CD4-positive, alpha-beta memory T cell (primary cell): ENCODE measurements around the gene A3GALT2. TPM values are rescaled to one million over a fixed set of nuclear protein-coding genes. Genes with fewer than 3 reads are reported as not detected.

Source experiments
- CTCF ChIA-PET: fragments of 350-600 bp; sonication (Branson Sonifier 250); formaldehyde crosslinking; loops from one replicate; lab custom pipeline; 2021; ENCODE audit warnings: inconsistent platforms; ENCODE audit not compliant: partially characterized antibody; lab: Charles Lee
- POLR2A ChIA-PET: fragments of 350-600 bp; sonication (Branson Sonifier 250); formaldehyde crosslinking; loops from one replicate; lab custom pipeline; 2021; ENCODE audit not compliant: partially characterized antibody; lab: Charles Lee
- DNase-seq, 5 donors: peaks; one replicate each; pipeline versions ENCODE4 v3.0.0 to v3.0.0-alpha.2; 2020 to 2022; ENCODE audit warnings: mixed read lengths in 1 of 5
- H3K27ac ChIP-seq: one replicate; pipeline ENCODE4 v1.7.0; 2013; ENCODE audit warnings: low read depth, low read length
- H3K27me3 ChIP-seq: 2 replicates; pipeline ENCODE4 v1.7.0; 2013; ENCODE audit warnings: mild to moderate bottlenecking, low read length, moderate library complexity; ENCODE audit not compliant: insufficient read depth
- H3K36me3 ChIP-seq: 2 replicates; pipeline ENCODE4 v1.7.0; 2013; ENCODE audit warnings: mild to moderate bottlenecking, low read length, moderate library complexity; ENCODE audit not compliant: insufficient read depth
- H3K4me1 ChIP-seq: 2 replicates; pipeline ENCODE4 v1.7.0; 2013; ENCODE audit warnings: mild to moderate bottlenecking, low read length, moderate library complexity; ENCODE audit not compliant: insufficient read depth
- H3K4me3 ChIP-seq, 2 donors: one replicate each; pipeline ENCODE4 v1.7.0; 2013; ENCODE audit warnings: low read length in 2 of 2, mild to moderate bottlenecking in 1 of 2
- H3K9me3 ChIP-seq, 2 donors: one replicate each; pipeline ENCODE4 v1.7.0; 2013; ENCODE audit warnings: low read length in 2 of 2, control low read depth in 1 of 2; ENCODE audit not compliant: control insufficient read depth in 1 of 2
- H3K27ac Mint-ChIP-seq, 7 donors: one replicate each; pipeline ENCODE4 v1.8.0; 2020 to 2021; ENCODE audit warnings: mixed read lengths in 7 of 7, mild to moderate bottlenecking in 6 of 7, inconsistent platforms in 3 of 7, moderate library complexity in 3 of 7
- H3K27me3 Mint-ChIP-seq, 2 donors: one replicate each; pipeline ENCODE4 v1.8.0; 2020 to 2021; ENCODE audit warnings: mixed read lengths in 2 of 2
- H3K36me3 Mint-ChIP-seq, 2 donors: one replicate each; pipeline ENCODE4 v1.8.0; 2020 to 2021; ENCODE audit warnings: mixed read lengths in 2 of 2, inconsistent platforms in 1 of 2, mild to moderate bottlenecking in 1 of 2
- H3K4me1 Mint-ChIP-seq, 4 donors: one replicate each; pipeline ENCODE4 v1.8.0; 2020 to 2021; ENCODE audit warnings: mixed read lengths in 4 of 4, mild to moderate bottlenecking in 1 of 4
- H3K4me3 Mint-ChIP-seq, 8 donors: one replicate each; pipeline ENCODE4 v1.8.0; 2020 to 2021; ENCODE audit warnings: mixed read lengths in 8 of 8, mild to moderate bottlenecking in 7 of 8, moderate library complexity in 6 of 8, inconsistent platforms in 3 of 8
- H3K9me3 Mint-ChIP-seq, 8 donors: one replicate each; pipeline ENCODE4 v1.8.0; 2020 to 2021; ENCODE audit warnings: mixed read lengths in 8 of 8, mild to moderate bottlenecking in 5 of 8, inconsistent platforms in 3 of 8, moderate library complexity in 1 of 8
- intact Hi-C: fragments of 100-400 bp; cut with micrococcal nuclease; formaldehyde crosslinking; loops from one replicate; pipeline ENCODE4 v1.15.1; 2023
- polyA plus RNA-seq, 2 donors: library from polyadenylated mRNA; unstranded; fragments of 300-500 nt; fragmentation: Illumina TruSeq; gene quantifications; one replicate each; pipeline ENCODE4 v1.2.3, GENCODE V29; 2021
- total RNA-seq, 2 experiments: library from RNA; stranded (reverse); gene quantifications; one replicate each; pipeline ENCODE4 v1.2.3, GENCODE V29; 2021

Gene A3GALT2
- total and polyA plus RNA-seq, 4 experiments from 2014 or later: not detected

DNA sequence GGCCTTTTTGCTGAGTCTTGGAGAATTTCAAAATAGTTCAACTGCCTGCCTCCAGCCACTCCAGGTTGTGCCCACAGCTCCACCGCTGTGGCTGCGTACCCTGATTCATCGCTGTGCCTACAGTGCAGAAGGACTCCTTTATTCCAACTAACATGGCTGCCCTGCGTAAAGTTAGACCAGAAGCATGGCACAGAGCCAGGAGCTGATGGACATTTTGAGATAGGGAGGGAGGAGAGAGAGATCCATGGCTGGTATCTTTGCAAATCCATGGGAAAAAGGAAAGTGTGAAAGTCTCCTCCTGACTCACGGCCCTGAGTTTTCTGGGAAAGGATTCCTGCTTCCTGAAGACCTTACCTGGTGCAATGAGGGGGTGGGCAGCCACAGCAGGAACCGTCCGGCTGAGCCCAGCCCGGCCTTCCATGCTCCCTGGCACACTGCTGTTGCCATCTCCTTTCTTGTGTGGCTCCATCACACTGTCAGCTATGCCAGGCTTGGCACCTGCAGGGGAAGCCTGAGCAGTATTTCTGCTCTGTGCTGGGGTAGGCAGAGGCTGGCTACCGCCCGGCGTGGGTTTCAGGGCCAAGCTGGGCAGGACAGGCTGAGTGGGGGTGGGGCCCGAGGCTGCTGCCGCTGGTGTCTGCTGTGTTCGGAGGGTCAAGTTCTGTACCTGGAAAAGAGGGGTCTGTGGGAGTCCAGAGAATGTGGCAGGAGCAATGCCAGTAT, 46.0 kb upstream of the A3GALT2 start:
- Mint-ChIP-seq H3K4me1 (peaks cover 0 to 5% (median 1%) of the 10 kb centered on the region in 4 donors), H3K4me3 (no peak overlapping the region), H3K27me3 (no peaks in the 10 kb centered on the region), H3K27ac (no peak overlapping the region), H3K9me3 (no peaks in the 10 kb centered on the region), H3K36me3 (no peaks in the 10 kb centered on the region)
- no peaks in the 10 kb centered on the region for H3K9me3 ChIP-seq
- POLR2A ChIA-PET: interaction anchor here (1.2 kb wide), 1 partner anchor 71 kb away, joined by 3 read pairs; no protein-coding TSS in a partner anchor
- H3K27ac ChIP-seq: no peak overlapping the region
- intact Hi-C loops: loop anchor here (1.0 to 10.0 kb wide), 5 partner anchors 16 to 432 kb away; no protein-coding TSS in a partner anchor
- DNase-seq: no peak
- no peaks in the 10 kb centered on the region for H3K4me1 ChIP-seq
- H3K4me3 ChIP-seq: no peak overlapping the region
- no peaks in the 10 kb centered on the region for H3K36me3 ChIP-seq
- H3K27me3 ChIP-seq: no peaks in the 10 kb centered on the region
- CTCF ChIA-PET: interaction anchor here (1.0 to 12.1 kb wide), 3 partner anchors 13 to 71 kb away, joined by 3 to 179 read pairs (median 4); no protein-coding TSS in a partner anchor

DNA sequence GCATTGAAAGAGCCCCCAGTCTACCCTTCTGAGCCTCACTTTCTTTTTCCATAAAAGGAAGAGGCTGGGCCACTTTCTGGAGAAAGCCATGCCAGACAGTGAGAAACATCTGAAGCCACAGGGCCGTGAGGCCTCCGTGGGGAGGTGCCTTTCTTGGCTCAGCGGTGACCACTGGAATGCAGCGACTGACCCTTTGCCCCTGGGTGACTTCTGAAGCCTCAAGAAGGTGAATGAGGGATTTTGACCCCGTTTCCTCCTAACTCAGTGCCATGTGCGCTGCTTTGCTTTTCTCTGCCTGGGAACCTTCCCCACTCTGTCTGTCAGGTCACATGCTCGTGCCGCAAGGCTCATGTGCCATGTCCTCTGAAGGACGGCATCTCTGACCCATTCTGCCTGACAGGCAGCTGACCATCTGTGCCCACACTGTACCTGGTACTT, 44.7 kb upstream of the A3GALT2 start:
- Histone ChIP-seq H3K4me3 (no peak overlapping the region), H3K36me3 (no peaks in the 10 kb centered on the region), H3K27ac (no peak overlapping the region), H3K4me1 (no peaks in the 10 kb centered on the region), H3K27me3 (no peaks in the 10 kb centered on the region), H3K9me3 (no peaks in the 10 kb centered on the region)
- no peak for DNase-seq
- Mint-ChIP-seq H3K9me3 (no peaks in the 10 kb centered on the region), H3K4me1 (peaks cover 0 to 5% (median 3%) of the 10 kb centered on the region in 4 donors), H3K27me3 (peaks cover 0 to 1% of the 10 kb centered on the region in 2 donors), H3K27ac (no peak overlapping the region), H3K4me3 (no peak overlapping the region), H3K36me3 (no peaks in the 10 kb centered on the region)
- ChIA-PET CTCF (interaction anchor here (0.7 to 12.1 kb wide), 2 partner anchors 60 to 70 kb away, joined by 3 to 179 read pairs; no protein-coding TSS in a partner anchor), POLR2A (no interaction called here)
- intact Hi-C loops: loop anchor here (5.0 to 10.0 kb wide), 2 partner anchors 253 to 431 kb away; no protein-coding TSS in a partner anchor

DNA sequence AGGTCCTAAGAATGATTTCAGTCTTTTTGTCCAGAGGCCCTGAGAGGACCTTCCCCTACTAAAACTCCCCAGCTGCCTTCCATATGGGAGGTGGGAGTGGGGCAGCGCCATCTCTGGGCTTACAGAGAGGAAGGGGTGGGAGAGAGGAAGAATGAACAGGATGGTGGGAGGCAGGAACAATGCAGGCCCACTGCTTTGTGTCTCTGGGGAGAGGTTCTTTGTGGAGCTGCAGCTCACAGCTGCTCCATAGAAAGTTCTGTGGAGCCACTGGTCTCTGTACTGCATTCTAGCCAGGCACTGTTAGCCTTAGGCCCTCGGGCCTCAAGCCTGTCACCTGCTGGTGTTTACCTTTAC, 43.6 kb upstream of the A3GALT2 start:
- Histone ChIP-seq H3K27me3 (no peaks in the 10 kb centered on the region), H3K36me3 (no peaks in the 10 kb centered on the region), H3K9me3 (no peaks in the 10 kb centered on the region), H3K27ac (no peak overlapping the region), H3K4me3 (no peak overlapping the region), H3K4me1 (no peaks in the 10 kb centered on the region)
- ChIA-PET POLR2A (no interaction called here), CTCF (interaction anchor here (0.7 to 12.1 kb wide), 2 partner anchors 9 to 69 kb away, joined by 3 to 179 read pairs; no protein-coding TSS in a partner anchor)
- peak overlapping the region in 1 of 7 donors; percentile 80 for H3K27ac Mint-ChIP-seq
- H3K27me3 Mint-ChIP-seq: peaks cover 0 to 1% of the 10 kb centered on the region in 2 donors
- no peaks in the 10 kb centered on the region for H3K36me3 Mint-ChIP-seq
- H3K4me3 Mint-ChIP-seq: no peak overlapping the region
- peaks cover 0 to 5% (median 3%) of the 10 kb centered on the region in 4 donors for H3K4me1 Mint-ChIP-seq
- intact Hi-C loops: loop anchor here (10.0 kb wide), 1 partner anchor 430 kb away; no protein-coding TSS in a partner anchor
- H3K9me3 Mint-ChIP-seq: no peaks in the 10 kb centered on the region
- DNase-seq: no peak

DNA sequence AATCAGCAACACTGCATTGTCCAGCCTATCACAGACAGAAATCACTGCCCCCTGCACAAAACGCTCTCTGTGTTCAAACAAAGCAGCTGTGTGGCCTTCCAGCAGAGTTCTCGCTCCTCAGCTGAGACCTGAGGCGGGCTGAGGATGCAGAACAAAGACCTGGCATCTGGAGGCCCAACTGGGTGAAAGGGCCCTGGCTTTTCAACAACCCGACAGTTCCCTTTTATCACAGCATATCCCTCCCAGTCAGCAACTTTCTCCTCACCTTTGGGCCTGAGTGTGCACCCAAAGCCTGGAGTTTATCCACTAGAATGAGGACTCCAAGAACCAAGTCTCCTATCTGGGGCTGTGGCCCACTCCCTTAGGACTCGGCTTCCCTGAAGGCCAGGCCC, 42.6 kb upstream of the A3GALT2 start:
- POLR2A ChIA-PET: no interaction called here
- Mint-ChIP-seq H3K4me1 (peaks cover 0 to 5% (median 3%) of the 10 kb centered on the region in 4 donors), H3K9me3 (no peaks in the 10 kb centered on the region), H3K36me3 (no peaks in the 10 kb centered on the region), H3K4me3 (no peak overlapping the region), H3K27me3 (peaks cover 0 to 1% of the 10 kb centered on the region in 2 donors), H3K27ac (no peak overlapping the region)
- Histone ChIP-seq H3K4me1 (no peaks in the 10 kb centered on the region), H3K9me3 (no peaks in the 10 kb centered on the region), H3K27ac (no peak overlapping the region), H3K27me3 (no peaks in the 10 kb centered on the region), H3K4me3 (no peak overlapping the region), H3K36me3 (no peaks in the 10 kb centered on the region)
- intact Hi-C loops: loop anchor here (10.0 kb wide), 1 partner anchor 429 kb away; no protein-coding TSS in a partner anchor
- DNase-seq: no peak
- CTCF ChIA-PET: interaction anchor here (12.1 kb wide), 1 partner anchor 68 kb away, joined by 179 read pairs; no protein-coding TSS in a partner anchor

DNA sequence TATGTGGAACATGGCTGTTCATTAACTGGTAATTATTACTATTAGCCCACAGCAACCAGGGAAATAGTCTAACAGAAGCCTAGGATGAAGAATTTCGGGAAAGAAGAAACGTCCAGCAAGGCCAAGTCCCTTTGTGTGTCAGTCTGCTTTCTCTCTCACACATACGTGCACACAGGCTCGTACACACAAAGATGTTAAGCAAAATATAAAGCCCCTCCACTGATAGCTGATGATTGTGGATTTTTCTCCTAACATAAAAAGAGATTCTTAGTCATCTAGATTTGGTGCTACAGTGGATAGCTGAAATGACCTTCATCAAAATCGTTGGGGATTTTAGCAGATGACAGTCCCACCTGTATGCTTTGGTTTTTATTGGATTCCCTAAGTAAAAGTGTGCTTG, 42.1 kb upstream of the A3GALT2 start:
- intact Hi-C loops: loop anchor here (10.0 kb wide), 1 partner anchor 428 kb away; no protein-coding TSS in a partner anchor
- Mint-ChIP-seq H3K27me3 (peaks cover 0 to 1% of the 10 kb centered on the region in 2 donors), H3K36me3 (no peaks in the 10 kb centered on the region), H3K4me1 (peaks cover 0 to 5% (median 3%) of the 10 kb centered on the region in 4 donors), H3K4me3 (no peak overlapping the region), H3K27ac (no peak overlapping the region), H3K9me3 (no peaks in the 10 kb centered on the region)
- Histone ChIP-seq H3K4me1 (no peaks in the 10 kb centered on the region), H3K27me3 (no peaks in the 10 kb centered on the region), H3K9me3 (no peaks in the 10 kb centered on the region), H3K27ac (no peak overlapping the region), H3K36me3 (no peaks in the 10 kb centered on the region), H3K4me3 (no peak overlapping the region)
- ChIA-PET POLR2A (no interaction called here), CTCF (interaction anchor here (12.1 kb wide), 1 partner anchor 68 kb away, joined by 179 read pairs; no protein-coding TSS in a partner anchor)
- DNase-seq: no peak

DNA sequence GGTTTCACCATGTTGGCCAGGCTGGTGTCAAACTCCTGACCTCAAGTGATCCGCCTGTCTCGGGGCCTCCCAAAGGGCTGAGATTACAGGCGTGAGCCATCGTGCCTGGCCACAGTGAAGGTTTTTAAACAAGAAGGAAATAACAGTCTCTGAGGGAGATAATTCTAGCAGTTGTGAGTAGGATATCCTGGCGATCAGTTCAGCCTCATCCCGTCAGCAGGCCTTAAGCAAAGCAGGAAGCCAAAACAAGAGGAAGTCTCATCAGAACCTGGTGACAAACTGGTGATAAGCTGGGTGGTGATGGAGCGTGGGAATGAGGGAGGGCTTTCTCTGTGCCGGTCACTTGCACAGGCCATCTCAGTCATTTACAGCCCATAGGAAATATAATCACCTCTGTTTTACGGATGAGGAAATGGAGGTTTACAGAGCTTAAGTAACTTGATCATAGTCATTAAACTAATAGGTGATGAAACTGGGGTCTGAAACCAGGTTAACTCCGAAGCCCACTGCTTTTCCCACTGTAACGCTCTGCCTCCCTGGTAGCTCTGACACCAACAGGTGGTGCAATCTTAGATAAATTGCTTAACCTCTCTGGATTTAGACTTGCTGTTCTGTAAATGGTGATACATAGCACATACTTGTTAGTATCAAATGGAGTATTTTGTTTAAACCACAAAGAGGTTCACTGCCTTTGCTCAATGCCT, 40.8 kb upstream of the A3GALT2 start:
- no peaks in the 10 kb centered on the region for H3K9me3 ChIP-seq
- ChIA-PET CTCF (interaction anchor here (3.0 to 12.1 kb wide), 2 partner anchors 66 kb away, joined by 10 to 179 read pairs; no protein-coding TSS in a partner anchor), POLR2A (interaction anchor here (0.9 to 1.0 kb wide), 2 partner anchors 12 to 31 kb away, joined by 3 read pairs; no protein-coding TSS in a partner anchor)
- no peak overlapping the region for H3K27ac ChIP-seq
- intact Hi-C loops: loop anchor here (10.0 kb wide), 1 partner anchor 427 kb away; no protein-coding TSS in a partner anchor
- H3K36me3 ChIP-seq: no peaks in the 10 kb centered on the region
- H3K27me3 Mint-ChIP-seq: peaks cover 0 to 1% of the 10 kb centered on the region in 2 donors
- no peak overlapping the region for H3K4me3 Mint-ChIP-seq
- peak overlapping the region in 1 of 7 donors; percentile 43 for H3K27ac Mint-ChIP-seq
- no peaks in the 10 kb centered on the region for H3K36me3 Mint-ChIP-seq
- no peak for DNase-seq
- H3K4me1 ChIP-seq: no peaks in the 10 kb centered on the region
- H3K4me3 ChIP-seq: no peak overlapping the region
- no peaks in the 10 kb centered on the region for H3K9me3 Mint-ChIP-seq
- peaks cover 0 to 2% (median under 1%) of the 10 kb centered on the region in 4 donors for H3K4me1 Mint-ChIP-seq
- no peaks in the 10 kb centered on the region for H3K27me3 ChIP-seq
